HUES6 (cell line): ENCODE results near the gene ABHD12.

Experiments used
- H3K27ac ChIP-seq: 2 replicates; pipeline ENCODE4 v1.7.0; 2013; ENCODE audit warnings: low read depth, mild to moderate bottlenecking, low read length, inconsistent platforms
- H3K27me3 ChIP-seq: 2 replicates; pipeline ENCODE4 v1.6.1; 2013; ENCODE audit warnings: low read length; ENCODE audit not compliant: control insufficient read depth, insufficient read depth
- H3K36me3 ChIP-seq: 2 replicates; pipeline ENCODE4 v1.6.1; 2013; ENCODE audit warnings: low read length; ENCODE audit not compliant: control insufficient read depth, insufficient read depth
- H3K4me1 ChIP-seq: 2 replicates; pipeline ENCODE4 v1.6.1; 2013; ENCODE audit warnings: low read length; ENCODE audit not compliant: control insufficient read depth, insufficient read depth
- H3K4me3 ChIP-seq: 2 replicates; pipeline ENCODE4 v1.5.1; 2013; ENCODE audit warnings: low read depth, low read length
- H3K9ac ChIP-seq: one replicate; pipeline ENCODE4 v1.6.1; 2013; ENCODE audit warnings: mild to moderate bottlenecking, low read length
- H3K9me3 ChIP-seq: 2 replicates; pipeline ENCODE4 v1.6.1; 2013; ENCODE audit warnings: low read depth, low read length; ENCODE audit not compliant: control insufficient read depth, insufficient read depth

Gene ABHD12

GRCh38 chr20:25256226-25256859 is 134.3 kb downstream of the ABHD12 start:
- H3K9me3 ChIP-seq = peaks cover 6% of the 10 kb centered on the region; the same call in 1 of the 2 replicates
- H3K27me3 ChIP-seq = no peaks in the 10 kb centered on the region
- H3K36me3 ChIP-seq = peaks cover 25% of the 10 kb centered on the region
- no peak overlapping the region for H3K27ac ChIP-seq
- H3K4me1 ChIP-seq = peaks cover 16% of the 10 kb centered on the region; the same call in 1 of the 2 replicates
- H3K4me3 ChIP-seq = no peak overlapping the region
- no peak overlapping the region for H3K9ac ChIP-seq

GRCh38 chr20:25254986-25255680 is 135.5 kb downstream of the ABHD12 start:
- H3K4me1 ChIP-seq = peaks cover 19% of the 10 kb centered on the region; the same call in 1 of the 2 replicates
- no peaks in the 10 kb centered on the region for H3K9me3 ChIP-seq
- peaks cover 16% of the 10 kb centered on the region for H3K36me3 ChIP-seq
- no peak overlapping the region for H3K9ac ChIP-seq
- H3K27me3 ChIP-seq = no peaks in the 10 kb centered on the region
- no peak overlapping the region for H3K4me3 ChIP-seq
- H3K27ac ChIP-seq = no peak overlapping the region

GRCh38 chr20:25254571-25254970 is 136.1 kb downstream of the ABHD12 start:
- H3K27me3 ChIP-seq = no peaks in the 10 kb centered on the region
- H3K27ac ChIP-seq = no peak overlapping the region
- no peak overlapping the region for H3K4me3 ChIP-seq
- H3K36me3 ChIP-seq = peaks cover 10% of the 10 kb centered on the region
- no peaks in the 10 kb centered on the region for H3K9me3 ChIP-seq
- H3K9ac ChIP-seq = no peak overlapping the region
- peaks cover 21% of the 10 kb centered on the region; the same call in 1 of the 2 replicates for H3K4me1 ChIP-seq

- Histone ChIP-seq H3K9ac (no peak overlapping the region), H3K4me1 (peaks cover 27% of the 10 kb centered on the region; the same call in 1 of the 2 replicates), H3K9me3 (no peaks in the 10 kb centered on the region), H3K36me3 (peaks cover 6% of the 10 kb centered on the region), H3K27me3 (no peaks in the 10 kb centered on the region), H3K4me3 (no peak overlapping the region), H3K27ac (no peak overlapping the region)
These were observed 136.9 kb downstream of the ABHD12 start for GRCh38 chr20:25253606-25254275.

- no peak overlapping the region for H3K4me3 ChIP-seq
- no peaks in the 10 kb centered on the region for H3K9me3 ChIP-seq
- H3K36me3 ChIP-seq = peaks cover 6% of the 10 kb centered on the region
- peaks cover 27% of the 10 kb centered on the region; the same call in 1 of the 2 replicates for H3K4me1 ChIP-seq
- no peaks in the 10 kb centered on the region for H3K27me3 ChIP-seq
- H3K27ac ChIP-seq = no peak overlapping the region
- H3K9ac ChIP-seq = no peak overlapping the region
These were observed 137.8 kb downstream of the ABHD12 start for GRCh38 chr20:25252686-25253421.

- Histone ChIP-seq H3K27me3 (peaks cover 4% of the 10 kb centered on the region; the same call in 1 of the 2 replicates), H3K9me3 (no peaks in the 10 kb centered on the region), H3K27ac (no peak overlapping the region), H3K4me3 (no peak overlapping the region), H3K36me3 (peaks cover 6% of the 10 kb centered on the region), H3K9ac (no peak overlapping the region), H3K4me1 (peaks cover 27% of the 10 kb centered on the region; the same call in 1 of the 2 replicates)
These were observed 138.4 kb downstream of the ABHD12 start for GRCh38 chr20:25252230-25252651.

GRCh38 chr20:25251558-25251957 is 139.1 kb downstream of the ABHD12 start:
- peaks cover 30% of the 10 kb centered on the region; the same call in 1 of the 2 replicates for H3K4me1 ChIP-seq
- no peaks in the 10 kb centered on the region for H3K9me3 ChIP-seq
- H3K27me3 ChIP-seq = peaks cover 9% of the 10 kb centered on the region; the same call in 1 of the 2 replicates
- H3K9ac ChIP-seq = no peak overlapping the region
- H3K36me3 ChIP-seq = peaks cover 6% of the 10 kb centered on the region
- H3K27ac ChIP-seq = no peak overlapping the region
- no peak overlapping the region for H3K4me3 ChIP-seq

- H3K9me3 ChIP-seq = no peaks in the 10 kb centered on the region
- H3K9ac ChIP-seq = no peak overlapping the region
- H3K4me1 ChIP-seq = peaks cover 30% of the 10 kb centered on the region; the same call in 1 of the 2 replicates
- no peak overlapping the region for H3K27ac ChIP-seq
- H3K4me3 ChIP-seq = no peak overlapping the region
- H3K27me3 ChIP-seq = peaks cover 15% of the 10 kb centered on the region; the same call in 1 of the 2 replicates
- peaks cover 6% of the 10 kb centered on the region for H3K36me3 ChIP-seq
These were observed 139.6 kb downstream of the ABHD12 start for GRCh38 chr20:25251019-25251418.

GRCh38 chr20:25250508-25250907 is 140.1 kb downstream of the ABHD12 start:
- no peak overlapping the region for H3K27ac ChIP-seq
- H3K27me3 ChIP-seq = peaks cover 15% of the 10 kb centered on the region; the same call in 1 of the 2 replicates
- H3K9ac ChIP-seq = no peak overlapping the region
- H3K36me3 ChIP-seq = peaks cover 6% of the 10 kb centered on the region
- peaks cover 31% of the 10 kb centered on the region; the same call in 1 of the 2 replicates for H3K4me1 ChIP-seq
- no peak overlapping the region for H3K4me3 ChIP-seq
- H3K9me3 ChIP-seq = no peaks in the 10 kb centered on the region
